A549 (cell line): ENCODE data around the gene HOXA11.

ENCODE experiments used
- BCL3 ChIP-seq: fragments of >200 bp; sonication (Bioruptor Twin); formaldehyde crosslinking; IDR thresholded peaks from 3 replicates; pipeline ENCODE4 v1.6.1; 2016
- EP300 ChIP-seq, 2 experiments: fragments of >200 bp; sonication (Bioruptor Twin); formaldehyde crosslinking; IDR thresholded peaks; 2 replicates in 1 of 2; 3 replicates in 1 of 2; pipeline ENCODE4 v1.6.1; 2016 to 2017
- POLR2A ChIP-seq: IDR thresholded peaks from 2 replicates; pipeline ENCODE4 v1.6.1; 2012; ENCODE audit warnings: mild to moderate bottlenecking, low read length
- RAD21 ChIP-seq, 2 experiments: fragments of >200 bp in 1 of 2; sonication (Bioruptor Twin) in 1 of 2; formaldehyde crosslinking in 1 of 2; IDR thresholded peaks in 1 of 2; conservative IDR thresholded peaks in 1 of 2; 2 replicates in 1 of 2; 3 replicates in 1 of 2; pipeline ENCODE4 v1.6.1; 2012 to 2018; ENCODE audit warnings: inconsistent platforms in 1 of 2
- SMC3 ChIP-seq: fragments of >200 bp; sonication (Bioruptor Twin); formaldehyde crosslinking; IDR thresholded peaks from 3 replicates; pipeline ENCODE4 v1.6.1; 2018; ENCODE audit warnings: inconsistent platforms

GRCh38 chr7:27198871-27199801 lies 14.1 kb upstream of the HOXA11 start:
- no peak for TF ChIP-seq EP300 (IDR thresholded peaks at IDR 0.05)
- TF ChIP-seq RAD21 (conservative IDR thresholded peaks at IDR 0.05 in 1 of 2, IDR thresholded peaks at IDR 0.05 in 1 of 2) = no peak
- no peak for TF ChIP-seq BCL3
- TF ChIP-seq SMC3 = no peak
- no peak for TF ChIP-seq POLR2A
